DOHH2 (cell line): ENCODE measurements around the gene SKAP2.

Source experiments
- H3F3A ChIP-seq: fragments of 200-600 bp; sonication (generic), shearing (Covaris generic); 2 replicates; pipeline ENCODE4 v1.6.0; 2016; ENCODE audit warnings: antibody characterized with exemption, mild to moderate bottlenecking; ENCODE audit not compliant: control insufficient read depth, insufficient read depth
- H3K27ac ChIP-seq: fragments of 200-600 bp; sonication (generic); 2 replicates; pipeline ENCODE4 v1.5.1; 2014; ENCODE audit warnings: low read depth, mild to moderate bottlenecking, low read length, moderate library complexity
- H3K27me3 ChIP-seq: fragments of 200-600 bp; sonication (generic); 2 replicates; pipeline ENCODE4 v1.6.1; 2014; ENCODE audit warnings: mild to moderate bottlenecking, low read length, mixed read lengths; ENCODE audit not compliant: control insufficient read depth
- H3K36me3 ChIP-seq: fragments of 200-600 bp; sonication (generic); 2 replicates; pipeline ENCODE4 v1.6.1; 2014; ENCODE audit warnings: mild to moderate bottlenecking, low read length, moderate library complexity, mixed read lengths; ENCODE audit not compliant: control insufficient read depth
- H3K4me1 ChIP-seq: fragments of 200-600 bp; sonication (generic); 2 replicates; pipeline ENCODE4 v1.6.1; 2014; ENCODE audit warnings: mild to moderate bottlenecking, low read length, mixed read lengths; ENCODE audit not compliant: control insufficient read depth
- H3K4me2 ChIP-seq: fragments of 200-600 bp; sonication (generic); 2 replicates; pipeline ENCODE4 v1.6.0; 2014; ENCODE audit warnings: mild to moderate bottlenecking, low read length, moderate library complexity
- H3K4me3 ChIP-seq: fragments of 200-600 bp; sonication (generic); 2 replicates; pipeline ENCODE4 v1.5.1; 2014; ENCODE audit warnings: mild to moderate bottlenecking, low read length, mixed read lengths
- H3K79me2 ChIP-seq: fragments of 200-600 bp; sonication (generic); 2 replicates; pipeline ENCODE4 v1.6.1; 2014; ENCODE audit warnings: mild to moderate bottlenecking, low read length, mixed read lengths; ENCODE audit not compliant: control insufficient read depth
- H3K9me2 ChIP-seq: fragments of 200-600 bp; sonication (generic); replicated peaks from 2 replicates; pipeline ENCODE4 v1.6.1; 2014; ENCODE audit warnings: mild to moderate bottlenecking, low read length, mixed read lengths; ENCODE audit not compliant: control insufficient read depth
- H3K9me3 ChIP-seq: fragments of 200-600 bp; sonication (generic); 2 replicates; pipeline ENCODE4 v1.6.1; 2014; ENCODE audit warnings: antibody characterized with exemption, low read length, mixed read lengths; ENCODE audit not compliant: control insufficient read depth, insufficient read depth
- H4K20me1 ChIP-seq: fragments of 200-600 bp; sonication (generic); 2 replicates; pipeline ENCODE4 v1.6.0; 2014; ENCODE audit warnings: low read depth, mild to moderate bottlenecking, antibody characterized with exemption, low read length, moderate library complexity; ENCODE audit not compliant: control insufficient read depth, insufficient read depth
- CTCF ChIP-seq: fragments of 200-600 bp; sonication (generic); IDR thresholded peaks from one replicate; pipeline ENCODE4 v1.5.1; 2014; ENCODE audit warnings: antibody characterized with exemption, mild to moderate bottlenecking, low read depth, low read length; ENCODE audit not compliant: poor library complexity, severe bottlenecking
- EZH2phosphoT487 ChIP-seq: fragments of 200-600 bp; sonication (generic); IDR thresholded peaks from 2 replicates; pipeline ENCODE4 v1.6.1; 2017; ENCODE audit warnings: borderline replicate concordance, mild to moderate bottlenecking, antibody characterized with exemption, low read length, moderate library complexity, mixed read lengths

Gene SKAP2

DNA sequence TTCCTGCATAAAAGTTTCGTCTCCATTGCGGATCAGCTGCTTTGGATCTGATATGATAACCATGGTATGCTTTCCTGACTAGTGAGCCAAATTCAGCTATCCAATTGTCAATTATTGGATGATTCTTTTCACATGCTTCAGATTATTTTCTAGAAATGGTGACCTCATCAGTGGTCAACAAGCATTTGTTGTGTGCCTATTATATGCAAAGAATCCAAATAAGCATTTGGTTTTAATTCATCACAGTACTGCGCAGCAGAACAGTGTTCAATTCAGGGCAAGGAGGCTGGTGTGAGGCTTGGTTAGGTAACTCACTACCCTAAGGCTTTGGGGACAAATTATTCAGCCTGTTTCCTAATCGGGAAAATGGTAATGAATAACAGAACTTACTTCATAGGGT, 200.5 kb downstream of the SKAP2 start:
- Histone ChIP-seq H3K9me2 (no peaks in the 10 kb centered on the region), H3K27ac (no peak overlapping the region), H4K20me1 (no peaks in the 10 kb centered on the region), H3K4me3 (no peak overlapping the region), H3K9me3 (no peaks in the 10 kb centered on the region), H3K4me2 (no peak overlapping the region), H3K4me1 (peaks cover 7% of the 10 kb centered on the region), H3F3A (no peaks in the 10 kb centered on the region), H3K36me3 (no peaks in the 10 kb centered on the region), H3K79me2 (no peaks in the 10 kb centered on the region), H3K27me3 (no peaks in the 10 kb centered on the region)
- TF ChIP-seq CTCF, result no peak
- no peak for TF ChIP-seq EZH2phosphoT487

- H3K4me1 ChIP-seq, result peaks cover 4% of the 10 kb centered on the region
- no peak overlapping the region for H3K4me3 ChIP-seq
- no peaks in the 10 kb centered on the region for H4K20me1 ChIP-seq
- no peaks in the 10 kb centered on the region for H3K9me3 ChIP-seq
- no peaks in the 10 kb centered on the region for H3K79me2 ChIP-seq
- no peak overlapping the region for H3K4me2 ChIP-seq
- TF ChIP-seq EZH2phosphoT487 (no peak), CTCF (no peak)
- H3K27ac ChIP-seq, result no peak overlapping the region
- no peaks in the 10 kb centered on the region for H3K36me3 ChIP-seq
- H3K27me3 ChIP-seq, result no peaks in the 10 kb centered on the region
- H3K9me2 ChIP-seq, result no peaks in the 10 kb centered on the region
- H3F3A ChIP-seq, result no peaks in the 10 kb centered on the region
These were observed 201.7 kb downstream of the SKAP2 start for GRCh38 chr7:26662646-26663045.

- Histone ChIP-seq H3K36me3 (no peaks in the 10 kb centered on the region), H3K27me3 (peaks cover 3% of the 10 kb centered on the region; the same call in 1 of the 2 replicates), H4K20me1 (no peaks in the 10 kb centered on the region), H3K9me3 (no peaks in the 10 kb centered on the region), H3K4me3 (no peak overlapping the region), H3K79me2 (no peaks in the 10 kb centered on the region), H3F3A (no peaks in the 10 kb centered on the region), H3K4me2 (no peak overlapping the region), H3K4me1 (no peaks in the 10 kb centered on the region), H3K9me2 (no peaks in the 10 kb centered on the region), H3K27ac (no peak overlapping the region)
- no peak for TF ChIP-seq CTCF
- TF ChIP-seq EZH2phosphoT487, result no peak
These were observed 205.3 kb downstream of the SKAP2 start for GRCh38 chr7:26659121-26659520.
